HG02763 (cell line): Measurements from ENCODE around the gene WDR93.
"Not testable (repeated sequence)": the region's sequence is repeated elsewhere in the genome, so short reads cannot be mapped to it uniquely, and the experiment has no call there.

Source experiments
- ATAC-seq: cut with Tn5 transposase; IDR thresholded peaks from one replicate; pipeline ENCODE4 v1.9.1; 2021; ENCODE audit warnings: mild to moderate bottlenecking, moderate library complexity; ENCODE audit not compliant: unreplicated experiment

The WDR93 gene

GRCh38 chr15:89784686-89784960 is 94.0 kb downstream of the WDR93 start:
- no peak for ATAC-seq

GRCh38 chr15:89785064-89785773 is 94.6 kb downstream of the WDR93 start:
- no peak for ATAC-seq

GRCh38 chr15:89785774-89786140 is 95.1 kb downstream of the WDR93 start:
- ATAC-seq = no peak

- no peak for ATAC-seq
Observed at GRCh38 chr15:89787944-89788343, 97.3 kb downstream of the WDR93 start.

GRCh38 chr15:89788585-89788984 is 98.0 kb downstream of the WDR93 start:
- not testable (repeated sequence) for ATAC-seq

- no peak for ATAC-seq
Observed at GRCh38 chr15:89790206-89790605, 99.6 kb downstream of the WDR93 start.

- ATAC-seq = no peak
Observed at GRCh38 chr15:89790661-89791060, 100.0 kb downstream of the WDR93 start.

GRCh38 chr15:89792106-89792805 is 101.6 kb downstream of the WDR93 start:
- no peak for ATAC-seq
